GF-D8 (cell line): ENCODE measurements around the gene TMOD1.
"Not testable (repeated sequence)": the region's sequence is repeated elsewhere in the genome, so short reads cannot be mapped to it uniquely, and the experiment has no call there.

Source experiments
- DNase-seq: peaks from one replicate; lab custom pipeline; 2025; lab: John Stamatoyannopoulos, UW

The TMOD1 gene

GRCh38 chr9:97567894-97568202 lies 66.4 kb downstream of the TMOD1 start:
- DNase-seq, result no peak

GRCh38 chr9:97568461-97569275 lies 67.2 kb downstream of the TMOD1 start:
- DNase-seq, result no peak

- DNase-seq, result no peak
Observed at GRCh38 chr9:97570899-97571298, 69.4 kb downstream of the TMOD1 start.

GRCh38 chr9:97571664-97572063 lies 70.2 kb downstream of the TMOD1 start:
- DNase-seq, result no peak

GRCh38 chr9:97572196-97572891 lies 70.9 kb downstream of the TMOD1 start:
- DNase-seq, result no peak

GRCh38 chr9:97572892-97573365 lies 71.5 kb downstream of the TMOD1 start:
- DNase-seq, result no peak

- DNase-seq, result no peak
Observed at GRCh38 chr9:97573482-97574073, 72.1 kb downstream of the TMOD1 start.

- DNase-seq, result not testable (repeated sequence)
Observed at GRCh38 chr9:97574101-97574571, 72.7 kb downstream of the TMOD1 start.

GRCh38 chr9:97574921-97575672 lies 73.6 kb downstream of the TMOD1 start:
- DNase-seq, result peak; percentile 43

- DNase-seq, result no peak
Observed at GRCh38 chr9:97575673-97576200, 74.3 kb downstream of the TMOD1 start.

GRCh38 chr9:97577051-97577450 lies 75.6 kb downstream of the TMOD1 start:
- DNase-seq, result no peak

- no peak for DNase-seq
Observed at GRCh38 chr9:97578846-97579245, 77.4 kb downstream of the TMOD1 start.

GRCh38 chr9:97579914-97580313 lies 78.4 kb downstream of the TMOD1 start:
- DNase-seq, result no peak

GRCh38 chr9:97581590-97581989 lies 80.1 kb downstream of the TMOD1 start:
- DNase-seq, result not testable (repeated sequence)

GRCh38 chr9:97584778-97585177 lies 83.3 kb downstream of the TMOD1 start:
- DNase-seq, result not testable (repeated sequence)

- not testable (repeated sequence) for DNase-seq
Observed at GRCh38 chr9:97586909-97587308, 85.4 kb downstream of the TMOD1 start.

- no peak for DNase-seq
Observed at GRCh38 chr9:97591535-97591934, 90.1 kb downstream of the TMOD1 start.

GRCh38 chr9:97592126-97592525 lies 90.7 kb downstream of the TMOD1 start:
- no peak for DNase-seq

GRCh38 chr9:97593960-97594359 lies 92.5 kb downstream of the TMOD1 start:
- no peak for DNase-seq

GRCh38 chr9:97594381-97594921 lies 93.0 kb downstream of the TMOD1 start:
- DNase-seq, result no peak

- no peak for DNase-seq
Observed at GRCh38 chr9:97596906-97597305, 95.4 kb downstream of the TMOD1 start.
